Renal cortical epithelial cell (primary cell): ENCODE results near the gene PNP. TPM values are rescaled to one million over a fixed set of nuclear protein-coding genes. Genes with fewer than 3 reads are reported as not detected.

Experiments
- DNase-seq: peaks from one replicate; pipeline ENCODE4 v3.0.0-alpha.2; 2011; ENCODE audit warnings: low read depth
- total RNA-seq: library from RNA; depleted of rRNA; stranded (reverse); fragments of >200 nt; gene quantifications from 2 replicates; pipeline ENCODE4 v1.2.3, GENCODE V29; 2014

Gene PNP
- total RNA-seq, 1 donor from 2014 or later, result 88.2 TPM

DNA sequence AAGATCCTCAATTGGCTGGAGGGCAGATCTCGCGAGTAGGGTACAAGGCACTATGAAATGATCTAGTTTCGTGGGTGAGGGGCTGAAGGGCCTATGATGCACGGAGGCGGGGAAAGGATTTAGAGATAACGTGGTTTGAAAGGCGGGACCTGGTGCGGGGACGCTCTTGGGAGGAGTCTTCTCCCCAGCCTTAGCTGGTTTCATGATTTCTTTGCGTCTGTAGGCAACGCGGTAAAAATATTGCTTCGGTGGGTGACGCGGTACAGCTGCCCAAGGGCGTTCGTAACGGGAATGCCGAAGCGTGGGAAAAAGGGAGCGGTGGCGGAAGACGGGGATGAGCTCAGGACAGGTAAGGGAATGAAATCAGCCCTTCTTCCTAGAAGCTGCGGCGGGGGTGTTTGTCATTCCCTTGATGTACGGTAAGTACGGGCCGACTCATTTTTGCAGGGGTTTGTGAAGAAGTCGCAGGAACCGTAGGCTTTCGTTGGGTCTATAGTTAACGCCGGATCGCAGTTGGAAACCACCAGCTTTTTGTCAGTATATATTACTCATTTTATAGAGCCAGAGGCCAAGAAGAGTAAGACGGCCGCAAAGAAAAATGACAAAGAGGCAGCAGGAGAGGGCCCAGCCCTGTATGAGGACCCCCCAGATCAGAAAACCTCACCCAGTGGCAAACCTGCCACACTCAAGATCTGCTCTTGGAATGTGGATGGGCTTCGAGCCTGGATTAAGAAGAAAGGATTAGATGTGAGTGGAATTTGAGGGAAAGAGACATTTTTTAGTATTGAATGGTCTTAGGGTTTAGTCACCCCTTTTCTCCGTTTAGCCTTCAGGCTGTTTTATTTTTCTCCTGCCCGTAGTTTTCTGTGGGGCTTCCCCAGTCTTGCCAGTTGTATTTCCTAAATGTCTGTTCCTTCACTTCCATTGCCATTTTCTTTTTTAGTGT is 13.6 kb upstream of the PNP start:
- DNase-seq, result no peak

- no peak for DNase-seq
These were observed 12.2 kb upstream of the PNP start for GRCh38 chr14:20456971-20457370.

DNA sequence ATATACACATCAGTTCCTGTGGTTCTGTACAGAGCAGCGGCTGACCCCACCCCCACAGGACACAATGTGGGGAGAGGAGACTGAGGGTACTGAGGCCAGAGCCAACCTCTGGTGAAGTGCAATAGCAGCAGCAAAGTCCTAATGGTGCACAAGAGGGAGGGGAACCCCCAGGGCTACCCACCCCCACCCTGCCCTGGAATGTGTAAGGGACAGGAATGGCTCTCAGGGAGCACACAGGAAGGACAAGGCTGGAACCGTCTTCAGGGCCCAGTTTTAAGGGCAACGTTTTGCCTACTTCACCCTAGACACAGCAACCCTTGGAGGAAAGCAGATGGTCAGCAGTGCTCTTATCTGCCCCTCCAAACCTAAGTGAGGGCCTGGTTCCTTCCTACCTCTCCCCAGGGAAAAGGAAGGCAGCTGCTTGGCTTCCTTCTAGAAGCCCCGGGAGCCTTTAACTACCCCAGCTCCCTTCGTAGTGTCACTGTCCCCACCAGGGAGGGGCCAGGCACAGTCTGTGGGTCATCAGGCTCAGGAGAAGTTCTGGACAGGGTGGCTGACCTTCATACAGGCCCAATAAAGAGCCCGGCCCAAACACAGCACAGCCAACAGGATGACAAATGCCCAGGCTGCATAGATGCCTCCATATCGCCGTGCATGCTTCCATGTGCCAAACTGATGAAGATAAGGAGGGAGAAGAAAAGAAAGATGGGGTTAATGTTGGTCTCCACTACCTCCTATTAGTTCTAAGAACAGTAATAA is 11.0 kb upstream of the PNP start:
- no peak for DNase-seq

- no peak for DNase-seq
These were observed 8.6 kb upstream of the PNP start for GRCh38 chr14:20460458-20461224.

DNA sequence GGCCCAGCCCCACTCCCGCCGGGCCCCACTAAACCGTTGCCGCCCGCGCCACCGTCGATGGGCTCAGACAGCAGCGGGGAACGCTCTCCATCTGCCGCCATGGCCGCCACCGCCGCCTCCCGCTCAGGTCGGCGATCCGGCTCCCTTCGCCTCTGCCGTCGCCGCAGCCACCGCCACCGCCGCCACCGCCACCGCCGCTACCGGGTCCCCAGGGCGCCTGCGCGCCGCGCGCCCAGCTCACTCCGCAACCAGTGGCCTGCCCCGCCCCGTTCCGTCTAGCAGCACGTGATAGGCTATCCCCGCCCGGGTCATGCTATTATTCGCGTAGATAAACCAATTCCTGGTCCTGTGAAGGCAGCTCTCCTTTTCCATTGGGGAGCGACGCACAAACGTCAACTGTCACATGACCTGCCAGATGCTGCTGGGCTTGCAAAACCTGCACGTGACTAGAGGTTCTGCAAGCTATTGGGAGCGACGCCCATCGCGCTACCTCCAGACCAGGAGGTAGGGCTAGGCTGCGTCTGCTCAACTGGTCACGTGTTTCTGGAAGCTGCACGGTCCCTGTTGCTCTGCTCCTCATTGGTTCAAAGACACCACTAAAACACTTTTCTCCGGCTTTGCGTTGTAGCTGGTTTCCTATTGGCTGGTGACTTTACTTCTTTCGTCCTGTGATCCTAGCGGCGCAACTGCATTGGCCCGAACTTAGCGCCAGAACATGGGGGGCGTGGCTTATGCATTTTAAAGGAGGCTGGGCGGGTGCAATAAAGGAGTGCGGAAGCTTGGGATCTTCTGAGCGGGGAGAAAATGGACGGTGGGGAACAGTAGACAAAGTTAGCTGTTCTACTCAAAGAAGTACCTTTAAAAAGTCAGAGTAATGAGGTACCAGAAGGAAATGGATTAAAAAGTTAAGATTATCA is 7.7 kb upstream of the PNP start, which contains the start of gene PIP4P1:
Gene PIP4P1, minus strand, starts transcription at position 210 of the 917 bp plus-strand sequence. Its CDS starts 109 bp downstream, at position 101.
- peak; percentile 100 for DNase-seq

GRCh38 chr14:20468764-20469241 is 403 bp upstream of the PNP start:
- DNase-seq, result no peak

GRCh38 chr14:20469890-20470602 is 840 bp downstream of the PNP start:
- peak; percentile 92 for DNase-seq

DNA sequence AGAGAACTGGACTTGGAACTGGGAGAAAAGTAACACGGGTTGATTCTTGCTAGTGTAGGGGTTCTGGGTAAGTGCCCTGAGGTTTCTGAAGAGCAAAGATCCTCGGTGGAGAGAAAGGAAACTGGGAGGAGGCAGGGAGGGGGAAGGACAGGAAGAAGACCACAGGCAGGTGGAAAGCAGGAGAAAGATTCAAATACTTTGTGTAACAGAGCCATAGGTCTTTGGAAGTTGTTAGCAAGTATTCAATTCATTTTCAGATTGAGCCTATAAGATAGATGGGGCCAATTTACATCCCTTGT is 1.3 kb downstream of the PNP start:
- DNase-seq, result no peak

DNA sequence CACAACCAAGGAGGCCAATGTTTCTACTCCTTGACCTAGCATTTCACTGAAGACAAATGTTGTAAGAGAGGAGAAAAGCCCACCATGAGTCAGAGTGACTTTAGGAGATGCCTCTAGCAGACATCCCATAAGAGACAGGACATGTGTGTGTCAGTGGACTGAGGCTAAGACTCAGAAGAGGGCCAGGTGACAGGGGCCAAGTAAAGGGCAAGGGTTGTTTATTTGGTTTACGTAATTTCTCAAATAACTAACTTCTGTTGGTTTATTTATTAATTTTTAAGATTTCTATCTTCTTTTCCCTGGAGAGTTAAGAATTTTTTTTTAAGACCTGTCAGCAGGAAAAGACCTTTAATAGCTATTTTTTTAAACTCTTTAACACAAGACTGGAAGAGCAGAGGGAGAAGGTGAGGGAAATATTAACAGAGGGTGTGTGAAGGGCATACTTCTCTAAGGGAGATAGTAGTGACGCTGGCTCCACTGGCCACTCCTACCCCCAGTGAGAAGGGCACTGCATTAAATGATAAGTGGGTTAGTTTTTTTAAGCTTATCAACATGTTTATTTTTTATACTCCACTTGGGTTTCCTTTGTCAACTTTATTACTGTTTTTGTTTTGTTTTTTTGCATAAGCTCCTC is 3.4 kb downstream of the PNP start:
- peak; percentile 13 for DNase-seq

GRCh38 chr14:20476776-20477175 is 7.6 kb downstream of the PNP start:
- DNase-seq, result no peak

GRCh38 chr14:20477211-20477876 is 8.1 kb downstream of the PNP start:
- DNase-seq, result no peak

DNA sequence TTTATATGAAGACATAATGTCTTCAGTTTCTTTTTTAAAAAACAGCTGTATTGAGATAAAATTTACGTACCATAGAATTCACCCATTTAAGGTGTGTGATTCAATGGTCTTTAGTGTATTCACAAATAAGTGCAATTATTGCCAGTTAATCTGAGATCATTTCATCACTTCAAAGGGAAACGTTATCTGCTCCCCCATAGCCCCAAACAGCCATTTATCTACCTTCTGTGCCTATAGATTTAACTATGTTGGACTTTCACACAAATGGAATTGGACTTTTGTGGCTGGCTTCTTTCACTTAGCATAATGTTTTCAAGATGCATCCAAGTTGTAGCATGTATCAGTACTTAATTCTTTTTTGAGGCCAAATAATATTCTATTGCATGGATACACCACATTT is 9.7 kb downstream of the PNP start:
- DNase-seq, result no peak

DNA sequence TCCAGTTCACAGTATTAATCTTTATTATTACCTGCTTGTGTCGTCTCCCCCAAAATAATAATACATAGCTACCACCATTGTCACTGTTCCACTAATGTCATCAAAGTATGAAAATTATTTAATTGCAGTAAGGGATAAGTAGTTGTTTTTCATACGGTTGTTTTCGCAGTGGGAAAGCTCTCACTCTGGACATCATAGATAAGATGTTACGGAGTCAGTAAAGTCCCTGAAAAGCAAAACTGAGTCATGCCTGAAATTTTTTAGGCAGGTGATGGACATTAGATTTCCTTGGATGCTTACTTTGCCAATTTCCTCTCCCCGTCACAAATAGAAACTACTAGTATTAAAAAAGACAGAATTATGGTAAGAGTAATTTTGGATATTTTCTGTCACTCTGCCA is 13.2 kb downstream of the PNP start:
- DNase-seq, result no peak

- no peak for DNase-seq
These were observed 16.7 kb downstream of the PNP start for GRCh38 chr14:20485900-20486299.

- DNase-seq, result no peak
These were observed 17.6 kb downstream of the PNP start for GRCh38 chr14:20486684-20487395.

DNA sequence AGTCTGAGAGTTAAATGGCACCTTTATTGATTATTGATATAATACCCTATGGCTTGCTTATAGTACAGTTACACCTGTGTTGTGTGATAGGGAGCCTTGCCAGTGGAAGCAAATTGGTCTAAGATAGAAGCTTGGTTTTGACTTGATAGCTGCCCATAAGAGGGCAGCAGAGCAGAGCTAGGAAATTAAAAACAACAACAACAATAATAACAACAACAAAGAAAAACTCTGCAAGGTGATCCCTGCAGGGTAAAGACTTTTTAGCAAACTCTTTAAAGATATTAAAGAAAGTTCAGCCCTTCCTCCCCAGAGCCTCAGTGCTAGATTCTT is 18.2 kb downstream of the PNP start:
- no peak for DNase-seq

GRCh38 chr14:20489093-20489994 is 20.1 kb downstream of the PNP start:
- peak; percentile 95 for DNase-seq

- DNase-seq, result no peak
These were observed 21.4 kb downstream of the PNP start for GRCh38 chr14:20490563-20490962.
